ENCODE data around the gene TIGD2.

Gene TIGD2

DNA sequence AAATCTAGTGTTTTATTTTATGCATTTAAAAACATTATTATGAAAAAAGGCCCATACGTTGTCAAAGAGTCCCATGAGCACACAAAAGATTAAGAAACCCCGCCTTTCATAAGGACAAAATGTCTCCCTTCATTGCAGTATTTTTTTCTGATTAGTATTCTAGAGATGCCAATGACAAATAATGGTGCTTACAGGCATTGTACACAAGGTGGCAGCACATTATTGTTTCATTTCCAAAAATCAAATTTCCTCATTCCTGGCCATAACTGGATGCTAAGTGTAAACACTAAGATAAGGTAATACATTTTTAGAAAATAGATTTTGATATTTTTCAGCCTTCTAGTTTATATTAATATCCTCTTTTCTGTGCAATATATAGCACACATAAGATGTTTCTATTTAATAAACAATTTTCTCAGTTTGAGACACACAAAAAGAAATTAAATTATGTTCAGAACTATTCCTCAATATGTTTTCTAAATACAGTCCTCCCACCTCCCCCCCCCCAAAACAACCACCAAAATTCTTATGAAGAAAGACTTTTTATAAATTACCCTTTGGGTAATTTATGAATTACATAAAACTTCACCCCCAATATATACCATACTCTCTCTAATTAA lies 47.7 kb downstream of the TIGD2 start:
- DNase-seq: no peak
- intact Hi-C loops (cut with DNase I): loop anchor here (2.0 to 10.0 kb wide), 2 partner anchors 276 to 746 kb away; no protein-coding TSS in a partner anchor

- intact Hi-C loops (cut with DNase I): no loop called here
- no peak for DNase-seq
Measured at GRCh38 chr4:89160806-89161205, 49.5 kb downstream of the TIGD2 start.

DNA sequence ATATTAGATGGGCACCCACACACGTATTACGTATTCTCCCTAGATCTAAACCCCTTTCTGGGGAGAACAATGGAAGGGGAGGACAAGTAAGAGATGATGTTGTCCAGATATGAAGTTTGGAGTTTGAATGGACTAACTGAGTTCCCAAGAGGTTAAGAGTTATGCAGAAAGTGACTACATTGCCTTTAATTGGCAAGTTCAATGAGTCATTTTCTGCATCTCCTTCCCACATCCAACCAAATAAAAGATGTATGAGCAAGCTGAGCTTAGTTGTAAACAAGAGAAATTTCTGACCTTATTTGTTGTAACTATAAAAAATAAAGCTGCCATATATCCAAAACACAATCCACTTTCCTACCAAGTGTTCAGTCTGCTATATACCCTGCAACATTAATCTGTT lies 50.5 kb downstream of the TIGD2 start:
- no peak for DNase-seq
- intact Hi-C loops (cut with DNase I): no loop called here

DNA sequence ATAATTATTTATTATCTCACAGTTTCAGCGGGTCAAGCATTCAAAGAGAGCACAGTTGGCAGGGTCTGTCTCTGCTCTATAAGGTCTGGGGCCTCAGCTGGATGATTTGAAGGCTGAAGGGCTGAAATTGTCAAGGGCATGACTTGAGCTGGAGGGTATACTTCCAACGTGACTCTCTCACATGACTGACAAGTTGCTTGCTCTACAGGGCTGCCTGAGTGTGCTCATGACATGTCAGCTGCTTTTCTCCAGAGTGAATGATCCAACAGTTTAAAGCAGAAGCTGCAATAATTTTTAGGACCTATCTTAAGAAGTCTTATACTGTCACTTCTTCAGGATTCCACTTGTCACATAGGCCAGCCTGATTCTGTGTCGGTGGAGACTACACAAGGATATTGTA lies 51.2 kb downstream of the TIGD2 start:
- no peak for DNase-seq
- intact Hi-C loops (cut with DNase I): no loop called here

DNA sequence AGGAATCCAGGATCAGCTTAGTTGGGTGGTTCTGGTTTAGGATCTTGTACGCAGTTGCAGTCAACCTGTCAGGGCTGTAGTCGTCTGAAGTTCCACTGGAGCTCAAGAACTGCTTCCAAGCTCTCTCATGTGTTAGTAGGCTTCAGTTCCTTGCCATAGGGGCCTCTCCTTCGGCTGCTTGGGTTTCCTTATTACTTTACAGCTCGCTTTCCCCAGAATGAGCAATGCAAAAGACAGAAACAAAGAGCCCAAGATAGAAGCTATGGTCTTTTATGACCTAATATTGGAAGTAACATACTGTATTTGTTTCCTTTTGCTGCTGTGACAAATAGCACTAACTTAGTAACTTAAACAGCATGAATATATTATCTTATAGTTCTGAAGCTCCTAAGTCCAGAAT lies 51.7 kb downstream of the TIGD2 start:
- intact Hi-C loops (cut with DNase I): no loop called here

DNA sequence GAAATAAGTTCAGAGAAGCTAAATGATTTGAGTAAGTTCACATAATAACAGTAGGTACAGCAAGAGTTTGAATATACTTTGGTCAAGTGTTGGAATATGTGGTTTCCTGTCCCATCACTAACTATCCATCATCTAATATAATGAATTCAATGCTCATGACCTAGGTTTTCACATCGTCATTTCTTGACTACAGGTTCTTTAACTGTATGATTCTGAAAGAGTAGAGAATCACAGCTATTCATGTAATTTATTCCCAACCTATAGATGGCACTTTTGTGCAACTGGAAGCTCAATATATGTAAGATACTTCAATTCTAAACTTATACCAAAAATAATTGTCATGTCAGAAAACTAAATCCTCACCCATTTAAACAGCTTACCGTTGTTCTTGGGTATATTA lies 53.1 kb downstream of the TIGD2 start:
- no peak for DNase-seq
- intact Hi-C loops (cut with DNase I): no loop called here

More for the DNA sequence above, 51.7 kb downstream of the TIGD2 start:
- DNase-seq: no peak

Measured in posterior cingulate gyrus (tissue), 11 donors.